Adipose tissue (tissue), 3 donors: ENCODE measurements around the gene CAPG. TPM values are rescaled to one million over a fixed set of nuclear protein-coding genes. Genes with fewer than 3 reads are reported as not detected.
A peak's percentile ranks its signal among the peaks of the same experiment; 100 is the strongest.
"Not testable (repeated sequence)": the region's sequence is repeated elsewhere in the genome, so short reads cannot be mapped to it uniquely, and the experiment has no call there.

Source experiments
- H3K27ac ChIP-seq: one replicate; pipeline ENCODE4 v1.5.1; 2013; ENCODE audit warnings: low read depth, low read length
- WGBS, 3 donors: extraction: QIAGEN DNeasy Blood & Tissue Kit; methylation state at CpG; one replicate each; pipeline ENCODE4 v1.1.7; 2013; 5-methylcytosine and 5-hydroxymethylcytosine counted together
- polyA plus RNA-seq, 3 donors: library from polyadenylated mRNA; stranded (reverse); fragments of 200-250 nt; gene quantifications; one replicate each; pipeline ENCODE4 v1.2.3, GENCODE V29; 2013
- donor health status: healthy with polysubstance abuse.
- donor health status: Bipolar disorder and iron deficiency.
- donor health status: healthy.

CAPG gene
- polyA plus RNA-seq, 3 donors: 22.2 to 129 (median 76.7) TPM

DNA sequence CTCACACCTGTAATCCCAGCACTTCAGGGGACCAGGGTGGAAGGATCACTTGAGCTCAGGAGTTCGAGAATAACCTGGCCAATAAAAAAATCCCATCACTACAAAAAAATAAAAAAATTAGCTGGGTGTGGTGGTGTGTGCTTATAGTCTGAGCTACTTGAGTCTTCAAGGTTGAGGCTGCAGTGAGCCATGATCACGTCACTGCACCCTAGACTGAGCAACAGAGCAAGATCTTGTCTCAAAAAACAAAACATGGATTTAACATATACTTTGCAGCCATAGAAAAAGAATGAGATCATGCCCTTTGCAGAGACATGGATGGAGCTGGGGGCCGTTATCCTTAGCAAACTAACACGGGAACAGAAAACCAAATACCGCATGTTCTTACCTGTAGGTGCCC, 30.6 kb upstream of the CAPG start:
- H3K27ac ChIP-seq: no peak overlapping the region
- 90 to 98% (median 94%) methylated on average over 5 of the region's 5 CpGs for WGBS, 3 donors

DNA sequence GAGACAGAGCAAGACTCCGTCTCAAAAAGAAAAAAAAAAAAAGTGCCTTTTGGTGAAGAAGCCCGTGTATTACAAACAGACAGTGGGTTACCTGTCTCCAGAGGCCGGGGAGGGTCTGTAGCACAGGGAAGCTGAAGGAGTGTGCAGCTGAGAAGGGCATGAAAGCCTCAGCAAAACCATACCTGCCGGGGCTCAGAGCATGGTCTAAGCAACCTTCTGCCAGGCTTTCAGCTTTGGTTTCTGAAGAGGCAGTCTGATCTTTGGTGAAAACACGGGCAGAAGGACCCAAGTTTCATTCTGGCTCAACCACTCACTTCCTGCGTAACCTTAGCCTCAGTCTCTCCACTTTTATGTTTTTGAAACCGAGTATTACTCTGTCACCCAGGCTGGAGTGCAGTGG, 29.8 kb upstream of the CAPG start:
- H3K27ac ChIP-seq: no peak overlapping the region

DNA sequence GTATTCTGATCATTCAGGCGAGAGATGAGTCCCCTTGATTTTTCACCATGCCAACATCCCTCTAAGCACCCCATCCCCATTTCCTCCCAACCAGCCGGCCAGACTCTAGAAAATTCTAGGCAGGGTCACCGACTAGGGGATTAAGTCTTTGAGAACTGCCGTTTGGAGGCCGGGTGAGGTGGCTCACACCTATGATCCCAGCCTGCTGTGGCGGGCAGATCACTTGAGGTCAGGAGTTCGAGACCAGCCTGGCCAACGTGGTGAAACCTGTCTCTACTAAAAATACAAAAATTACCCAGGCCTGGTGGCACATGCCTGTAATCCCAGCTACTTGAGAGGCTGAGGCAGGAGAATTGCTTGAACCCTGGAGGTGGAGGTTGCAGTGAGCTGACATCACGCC, 29.4 kb upstream of the CAPG start:
- WGBS, 3 donors: 94 to 99% (median 96%) methylated on average over 9 of the region's 9 CpGs
- H3K27ac ChIP-seq: not testable (repeated sequence)

More for the DNA sequence above, 29.8 kb upstream of the CAPG start:
- WGBS, 3 donors: 90 to 92% (median 90%) methylated on average over 7 of the region's 7 CpGs

DNA sequence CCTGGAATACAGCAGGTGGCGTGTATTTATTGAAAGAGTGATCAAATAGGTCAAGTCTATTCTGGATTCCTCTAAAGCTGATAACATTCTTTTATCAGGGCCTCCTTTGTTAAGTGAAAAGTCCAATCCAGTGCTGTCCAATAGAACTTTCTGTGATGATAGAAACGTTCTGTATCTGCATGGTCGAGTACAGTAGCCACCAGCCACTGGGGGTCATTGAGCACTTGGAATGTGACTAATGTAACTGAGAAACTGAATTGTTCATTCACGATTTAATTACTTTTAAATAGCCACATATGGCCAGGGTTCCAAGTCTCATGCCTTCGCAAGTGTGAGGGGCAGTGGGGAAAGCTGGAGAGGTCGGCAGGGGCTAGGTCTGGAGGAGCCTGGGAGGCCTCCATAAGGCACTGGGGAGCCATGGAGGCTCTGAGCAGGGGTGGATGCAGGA, 28.9 kb upstream of the CAPG start:
- H3K27ac ChIP-seq: peak overlapping the region; percentile 86
- 61 to 91% (median 88%) methylated on average over 6 of the region's 6 CpGs for WGBS, 3 donors

DNA sequence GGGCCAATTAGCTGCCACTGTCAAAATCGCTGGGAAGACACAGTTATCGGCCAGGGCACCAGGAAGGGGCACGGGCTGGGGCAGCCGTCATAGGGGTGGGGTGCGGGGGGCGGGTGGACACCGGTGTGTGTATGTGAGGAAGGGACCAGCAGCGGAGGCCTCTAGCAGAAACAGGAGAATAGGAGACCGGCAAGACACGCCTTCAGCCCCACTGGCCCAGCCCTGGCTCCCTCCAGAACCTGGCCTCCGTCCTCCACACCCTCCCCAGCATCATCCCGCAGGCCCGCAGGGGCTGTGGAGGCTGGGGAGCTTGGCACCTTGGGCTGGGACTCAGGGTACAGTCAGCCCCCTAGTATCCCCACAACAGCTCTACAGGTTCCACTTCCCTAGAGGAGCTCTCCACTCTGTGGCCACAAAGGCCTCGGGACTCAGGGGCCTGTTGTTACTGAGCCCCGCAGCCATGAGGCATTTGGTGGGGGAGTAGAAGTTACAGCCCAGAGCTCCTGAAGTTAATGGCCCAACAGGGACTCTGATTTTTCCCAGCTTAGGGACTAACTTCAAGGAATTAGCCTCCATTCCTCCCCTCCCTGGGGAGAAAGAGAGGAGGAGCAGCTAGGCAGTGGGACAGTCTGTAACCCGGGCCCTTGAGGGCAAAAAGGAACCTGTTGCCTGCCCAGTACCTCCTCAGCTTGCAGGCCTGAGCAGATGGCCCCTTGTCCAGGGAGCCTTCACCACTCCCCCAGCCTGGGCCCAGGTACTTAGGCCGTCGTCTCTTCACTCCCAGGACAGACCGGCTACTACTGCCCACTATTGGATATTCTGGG, 28.2 kb upstream of the CAPG start:
- WGBS, 3 donors: 32 to 67% (median 36%) methylated on average over 17 to 19 of the region's 19 CpGs
- H3K27ac ChIP-seq: peak overlapping the region; percentile 86

DNA sequence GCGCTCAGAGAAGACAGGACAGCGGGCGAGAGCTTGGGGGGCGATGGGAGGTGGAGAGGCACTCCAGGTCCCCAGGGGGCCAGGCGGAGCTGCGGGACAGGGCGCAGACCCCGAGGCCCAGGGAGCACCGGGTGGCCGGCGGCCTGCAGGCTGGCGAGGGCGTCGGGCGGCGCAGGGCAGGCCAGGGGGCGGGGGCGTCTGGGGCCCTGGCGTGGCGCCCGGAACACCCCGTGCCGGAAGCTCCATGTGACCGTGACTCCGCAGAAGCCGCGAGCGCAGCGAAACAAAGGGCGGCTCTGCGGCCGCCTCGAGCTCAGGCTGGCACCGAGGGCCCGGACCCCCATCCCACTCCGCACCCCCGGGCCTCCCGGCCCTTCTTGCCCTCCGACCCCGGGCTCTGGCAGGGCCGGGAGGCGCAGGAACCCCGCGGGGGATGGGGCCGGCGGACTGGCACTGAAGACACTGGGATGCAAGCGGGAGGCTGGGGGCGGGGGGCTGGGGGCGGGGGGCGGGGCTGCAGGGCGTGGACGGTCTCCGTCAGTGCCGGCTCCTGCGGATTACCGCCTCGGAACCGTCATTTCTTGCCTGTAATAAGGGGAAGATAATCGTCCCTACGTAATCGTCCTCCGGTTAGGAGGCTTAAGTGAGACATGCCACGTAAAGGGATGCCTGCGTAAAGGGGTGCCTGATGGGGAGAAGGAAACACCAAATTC, 27.5 kb upstream of the CAPG start:
- peak overlapping the region; percentile 86 for H3K27ac ChIP-seq
- WGBS, 3 donors: 2 to 9% (median 3%) methylated on average over 47 to 64 of the region's 64 CpGs

DNA sequence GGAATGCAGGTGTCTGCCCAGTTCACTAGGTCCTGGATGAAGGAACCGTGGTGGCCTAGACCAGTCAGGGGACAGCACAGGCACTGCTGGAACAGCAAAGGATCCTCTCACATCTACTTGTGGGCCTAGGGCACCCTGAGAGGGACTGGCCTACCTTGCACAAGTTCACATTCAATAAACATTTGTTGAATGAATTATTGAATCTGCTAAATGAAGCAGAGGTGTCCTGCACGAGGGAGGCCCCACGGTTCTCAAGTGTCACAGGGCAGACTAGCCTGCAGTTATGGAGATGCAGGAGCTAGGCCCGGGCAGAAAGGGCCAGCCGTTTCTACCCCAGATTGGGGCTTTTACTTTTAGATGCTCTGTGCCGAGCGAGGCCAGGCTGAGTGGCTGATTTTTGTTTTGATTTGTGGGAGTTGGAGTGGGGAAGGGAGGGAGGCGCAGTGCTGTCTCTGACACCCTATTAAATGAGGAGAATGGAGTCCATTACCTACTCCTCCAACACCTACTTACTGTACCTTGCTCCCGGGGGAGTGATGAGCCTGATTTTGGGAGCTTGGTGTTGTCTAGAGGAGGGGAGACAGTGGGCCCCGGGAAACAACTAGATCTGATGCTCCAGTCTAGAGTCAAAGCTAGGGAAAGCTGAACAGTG, 26.8 kb upstream of the CAPG start:
- WGBS, 3 donors: 60 to 79% (median 63%) methylated on average over 10 of the region's 10 CpGs
- H3K27ac ChIP-seq: peak overlapping the region; percentile 86

DNA sequence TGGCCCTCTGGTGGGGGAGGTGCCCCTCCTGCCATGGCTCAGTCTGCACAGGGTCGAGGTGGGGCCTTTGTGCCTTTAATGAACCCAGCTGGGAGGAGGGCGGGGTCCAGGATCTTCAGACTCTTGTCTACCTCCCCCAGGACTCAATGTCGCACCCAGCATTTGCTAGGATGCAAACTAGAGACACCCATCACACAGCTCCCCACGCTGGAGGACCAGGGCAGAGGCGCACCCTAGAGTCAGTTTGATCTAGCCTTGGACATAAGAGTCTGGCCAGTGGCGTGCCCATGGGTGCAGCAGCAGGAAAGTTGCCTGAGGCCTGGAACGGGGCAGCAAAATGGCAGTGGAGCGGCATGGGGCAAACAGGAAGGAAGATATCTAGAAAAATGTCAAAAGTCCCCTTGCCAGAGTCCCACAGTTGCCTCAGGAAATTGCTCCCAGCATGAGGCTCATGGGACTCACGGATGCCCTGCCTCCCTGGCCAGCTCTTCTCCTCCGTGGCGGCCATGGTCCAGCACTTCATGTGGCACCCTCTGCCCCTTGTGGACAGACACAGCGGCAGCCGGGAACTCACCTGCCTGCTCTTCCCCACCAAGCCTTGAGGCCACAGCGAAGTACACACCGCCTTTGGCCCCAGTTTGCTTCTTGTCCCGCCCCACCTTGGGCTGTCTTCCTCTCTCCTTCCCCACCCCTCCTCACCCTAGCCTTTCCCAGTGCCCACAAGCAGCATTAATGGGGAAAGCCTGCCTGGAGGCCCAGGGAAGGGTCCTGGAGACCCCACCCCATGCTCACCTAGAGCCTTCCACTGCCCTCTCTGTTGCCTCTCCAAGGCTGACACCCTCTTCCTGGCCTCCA, 26.0 kb upstream of the CAPG start:
- 85 to 91% (median 87%) methylated on average over 16 of the region's 16 CpGs for WGBS, 3 donors
- no peak overlapping the region for H3K27ac ChIP-seq

DNA sequence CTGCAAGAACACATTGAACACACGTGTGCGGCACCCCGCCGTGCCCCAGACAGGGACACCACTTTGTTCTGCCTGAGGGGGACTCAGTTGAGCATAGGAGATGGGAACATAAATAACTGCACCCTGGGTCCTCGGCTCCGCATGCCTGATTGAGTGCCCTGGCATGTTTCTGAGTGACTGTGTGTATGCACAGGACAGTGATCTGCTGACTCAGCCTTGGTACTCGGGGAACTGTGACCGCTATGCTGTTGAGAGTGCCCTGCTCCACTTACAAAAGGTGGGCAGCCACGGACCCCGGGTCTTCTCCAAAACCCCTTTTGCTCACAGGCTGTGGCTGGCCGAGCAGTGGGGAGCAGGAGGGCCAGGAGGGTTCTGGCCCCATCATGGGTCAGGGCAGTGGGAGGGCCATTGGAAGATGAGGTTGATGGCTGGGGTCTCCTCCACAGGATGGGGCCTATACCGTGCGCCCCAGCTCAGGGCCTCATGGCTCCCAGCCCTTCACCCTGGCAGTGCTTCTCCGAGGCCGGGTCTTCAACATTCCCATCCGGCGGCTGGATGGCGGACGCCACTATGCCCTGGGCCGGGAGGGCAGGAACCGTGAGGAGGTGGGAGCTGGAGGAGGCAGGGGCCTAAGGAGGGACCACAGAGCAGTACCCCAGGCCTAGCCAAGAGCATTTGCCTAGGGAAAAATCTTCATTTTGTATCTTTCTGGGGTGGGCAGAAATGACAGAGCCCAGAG, 25.2 kb upstream of the CAPG start:
- peak overlapping the region; percentile 9 for H3K27ac ChIP-seq
- 89 to 92% (median 90%) methylated on average over 21 of the region's 21 CpGs for WGBS, 3 donors

DNA sequence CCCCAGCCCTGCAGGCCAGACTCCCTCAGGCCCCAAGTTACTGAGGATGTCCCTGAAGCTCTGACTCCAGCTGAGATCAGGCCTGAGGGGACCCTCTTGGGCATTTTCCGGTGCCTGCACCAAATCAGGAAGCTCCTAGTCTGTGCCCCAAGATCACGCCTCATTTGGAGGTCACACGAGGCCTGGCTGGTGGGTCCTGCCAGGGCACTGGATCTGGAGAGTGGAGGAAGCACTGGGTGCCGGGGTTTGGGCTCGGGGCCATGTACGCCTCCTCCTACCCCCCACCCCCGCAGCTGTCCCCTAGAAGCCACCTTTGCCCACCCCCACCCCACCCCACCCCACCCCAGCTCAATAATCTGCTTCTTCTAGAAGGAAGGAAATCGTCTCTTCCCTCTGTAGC, 24.5 kb upstream of the CAPG start:
- 57 to 83% (median 60%) methylated on average over 8 of the region's 8 CpGs for WGBS, 3 donors

DNA sequence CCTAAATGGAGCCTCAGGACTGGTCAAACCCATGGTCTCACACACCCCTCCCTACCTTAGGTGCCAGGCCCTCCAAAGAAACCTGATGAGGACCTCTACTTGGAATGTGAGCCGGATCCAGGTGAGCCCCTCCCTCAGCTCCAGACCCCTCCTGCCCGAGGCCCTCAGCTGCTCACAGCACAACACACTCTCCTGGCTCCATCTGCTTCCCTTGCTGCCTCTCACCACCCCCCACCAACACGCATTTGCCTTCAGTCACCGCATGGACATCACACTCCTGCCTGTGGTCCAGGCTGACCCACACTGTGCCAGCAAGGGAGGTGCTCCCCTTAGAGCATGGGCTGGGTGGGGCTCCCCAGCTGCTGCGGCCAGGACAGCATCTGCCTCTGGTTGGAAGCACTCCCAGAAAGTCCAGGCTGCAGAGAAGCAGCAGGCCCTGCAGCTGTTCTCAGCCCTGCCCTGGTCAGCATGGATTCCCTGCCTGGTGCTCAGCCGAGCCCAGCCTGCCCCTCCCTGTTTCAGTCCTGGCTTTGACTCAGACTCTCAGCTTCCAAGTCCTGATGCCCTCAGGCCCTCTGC, 23.4 kb upstream of the CAPG start:
- WGBS, 3 donors: 49 to 55% (median 49%) methylated on average over 6 of the region's 6 CpGs
- no peak overlapping the region for H3K27ac ChIP-seq

More for the DNA sequence above, 24.5 kb upstream of the CAPG start:
- no peak overlapping the region for H3K27ac ChIP-seq

DNA sequence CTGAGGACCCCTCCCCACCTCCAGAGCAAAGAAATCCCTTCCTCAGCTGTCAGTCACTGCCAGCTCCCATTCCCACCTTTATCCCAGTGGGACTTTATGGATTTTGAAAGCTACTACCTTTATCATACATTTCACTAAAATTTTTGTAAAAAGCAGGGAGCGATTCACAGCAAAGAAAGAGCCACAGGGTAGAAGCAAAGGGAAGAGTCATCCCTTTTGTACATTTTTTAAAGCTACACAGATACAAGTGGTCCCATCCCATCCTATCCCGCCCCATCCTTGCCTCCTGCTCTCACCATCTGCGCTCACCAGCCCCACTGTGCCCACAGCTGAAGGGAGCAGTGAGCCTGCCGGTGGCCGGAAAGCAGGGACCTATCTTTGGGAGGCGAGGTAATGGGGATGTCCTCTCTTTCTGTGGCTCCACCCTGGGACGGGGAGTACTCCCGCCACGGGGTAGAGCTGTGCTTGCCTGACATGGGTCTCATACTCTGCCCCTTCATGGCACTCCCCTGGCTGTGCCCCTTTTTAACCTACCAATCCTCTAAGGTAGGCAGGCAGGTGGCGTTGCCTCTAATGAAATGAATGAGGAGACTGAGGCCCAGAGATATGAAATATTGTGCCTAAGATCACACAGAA, 21.5 kb upstream of the CAPG start:
- WGBS, 3 donors: 84 to 93% (median 85%) methylated on average over 10 of the region's 10 CpGs
- H3K27ac ChIP-seq: no peak overlapping the region

DNA sequence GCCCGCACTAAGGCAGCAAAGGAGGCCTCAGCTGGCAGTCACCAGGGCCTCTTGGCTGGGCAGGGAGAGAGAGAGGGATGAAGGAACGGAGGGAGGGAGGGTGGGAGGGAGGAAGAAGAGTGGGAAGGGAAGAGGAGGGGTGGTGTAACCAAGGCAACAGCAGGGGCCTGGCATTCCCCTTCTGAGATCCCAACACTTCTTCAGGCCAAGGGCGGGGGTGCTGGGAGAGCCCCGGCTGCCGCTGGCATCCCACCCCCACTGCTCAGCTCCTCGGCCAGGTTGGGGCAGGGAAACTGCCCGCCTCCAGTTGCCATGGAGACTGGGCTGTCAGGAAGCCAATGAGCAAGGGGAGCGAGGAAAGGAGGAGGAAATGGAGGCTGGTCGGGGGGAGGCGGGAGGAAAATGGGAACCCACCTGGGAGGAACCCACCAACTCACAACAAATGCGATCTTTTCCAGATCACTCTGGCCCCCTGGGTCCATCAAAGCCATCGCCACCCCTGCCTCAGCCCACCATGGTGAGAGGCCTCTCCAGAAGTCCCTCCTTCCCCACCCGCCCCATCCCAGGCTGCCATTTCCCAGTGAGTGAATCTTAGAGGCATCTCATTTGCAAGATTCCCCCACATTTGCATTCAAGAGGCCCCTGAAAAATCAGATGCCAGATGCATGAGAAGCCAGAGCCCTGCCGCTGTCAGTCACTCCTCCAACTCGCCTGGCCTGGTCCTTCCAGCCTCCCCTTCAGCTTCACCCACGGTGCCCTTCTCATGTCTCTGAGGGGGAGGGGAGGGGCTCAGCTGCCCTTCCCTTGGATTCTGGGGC, 20.8 kb upstream of the CAPG start:
- no peak overlapping the region for H3K27ac ChIP-seq
- WGBS, 3 donors: 68 to 77% (median 73%) methylated on average over 14 to 16 of the region's 16 CpGs

DNA sequence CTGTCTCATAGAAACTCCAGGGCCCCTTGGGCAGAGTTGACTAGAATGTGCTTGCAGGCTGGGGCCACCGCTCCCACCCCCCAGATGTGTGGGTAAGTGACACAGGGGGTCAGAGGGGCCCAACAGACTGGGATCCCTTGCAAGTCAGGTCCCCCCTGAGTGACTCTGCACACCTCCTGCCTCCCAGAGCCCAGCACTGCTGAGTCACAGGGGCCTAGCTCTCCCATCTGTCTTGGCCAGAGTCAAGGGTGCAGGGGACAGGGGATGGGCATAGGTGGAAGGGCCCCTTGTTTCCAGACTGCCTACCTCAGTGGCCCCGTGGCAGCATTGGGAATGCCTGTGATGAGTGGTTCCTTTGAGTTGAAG, 19.7 kb upstream of the CAPG start:
- no peak overlapping the region for H3K27ac ChIP-seq
- WGBS, 3 donors: 85 to 95% (median 91%) methylated on average over 2 of the region's 2 CpGs

DNA sequence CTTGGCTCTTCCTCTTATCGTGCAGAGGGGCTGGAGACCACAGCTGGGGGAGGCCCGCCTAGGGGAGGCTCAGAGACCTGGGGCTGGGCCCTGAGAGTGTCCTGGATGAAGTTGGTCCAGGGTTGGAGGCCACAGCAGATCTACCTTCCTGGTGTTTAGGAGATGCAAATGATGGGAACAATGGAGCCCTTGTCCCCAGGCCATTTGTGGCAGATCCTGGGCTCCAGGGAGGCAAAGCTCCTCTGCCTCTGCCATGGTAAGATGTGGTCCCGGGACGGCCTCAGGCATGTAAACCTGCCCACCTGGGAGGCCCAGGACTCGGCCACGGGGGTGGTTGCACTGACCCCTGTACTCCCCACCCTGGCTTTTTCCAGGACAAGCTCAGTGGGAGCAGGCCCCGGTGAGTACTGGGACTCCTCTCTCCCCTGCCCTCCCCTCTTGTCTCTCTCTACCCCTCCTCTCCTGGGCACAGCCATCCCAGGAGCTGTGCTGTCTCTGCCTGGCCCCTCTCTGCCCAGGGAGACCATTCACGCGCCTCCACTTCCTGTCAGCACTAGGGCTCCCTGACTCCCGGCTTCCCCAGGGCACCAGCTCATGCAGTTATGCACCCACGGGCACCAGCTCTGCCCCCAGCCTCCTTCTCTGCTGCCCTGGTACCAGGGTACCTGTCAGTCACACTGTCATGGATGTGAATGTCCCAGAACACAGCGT, 19.2 kb upstream of the CAPG start:
- 78 to 85% (median 78%) methylated on average over 12 of the region's 12 CpGs for WGBS, 3 donors
- H3K27ac ChIP-seq: no peak overlapping the region
